Measurements from ENCODE around the gene GID8.

GID8 gene

GRCh38 chr20:62893700-62894099 is 44.2 kb upstream of the GID8 start:
- Histone ChIP-seq H3K36me3 (ENCODE audit: insufficient read depth) (no peaks in the 10 kb centered on the region), H3K27ac (peak overlapping the region; percentile 70), H4K20me1 (ENCODE audit: insufficient read depth) (no peaks in the 10 kb centered on the region), H3K9ac (no peak overlapping the region), H3K4me3 (IDR thresholded peaks at IDR 0.05; ENCODE audit: insufficient read depth, low read depth, low read length) (no peak overlapping the region), H3K4me1 (ENCODE audit: low read depth, poor library complexity, severe bottlenecking) (peaks cover 92% of the 10 kb centered on the region), H3K4me2 (peak overlapping the region; percentile 79), H3K79me2 (ENCODE audit: insufficient read depth, low read depth) (no peaks in the 10 kb centered on the region), H3K27me3 (ENCODE audit: insufficient read depth, low read depth) (no peaks in the 10 kb centered on the region), H2AFZ (ENCODE audit: low read depth) (no peak overlapping the region)
- no peak for TF ChIP-seq CTCF (conservative IDR thresholded peaks at IDR 0.05; ENCODE audit: low read depth, low read length)

- no peak overlapping the region for H3K4me3 ChIP-seq (IDR thresholded peaks at IDR 0.05; ENCODE audit: insufficient read depth, low read depth, low read length)
- H2AFZ ChIP-seq (ENCODE audit: low read depth): no peak overlapping the region
- no peaks in the 10 kb centered on the region for H4K20me1 ChIP-seq (ENCODE audit: insufficient read depth)
- H3K27me3 ChIP-seq (ENCODE audit: insufficient read depth, low read depth): no peaks in the 10 kb centered on the region
- no peak overlapping the region; the same call in 1 of the 2 replicates for H3K27ac ChIP-seq
- no peaks in the 10 kb centered on the region for H3K36me3 ChIP-seq (ENCODE audit: insufficient read depth)
- no peak for TF ChIP-seq CTCF (conservative IDR thresholded peaks at IDR 0.05; ENCODE audit: low read depth, low read length)
- H3K4me2 ChIP-seq: peak overlapping the region; percentile 79; the same call in 1 of the 2 replicates
- H3K9ac ChIP-seq: no peak overlapping the region
- no peaks in the 10 kb centered on the region for H3K79me2 ChIP-seq (ENCODE audit: insufficient read depth, low read depth)
- peaks cover 93% of the 10 kb centered on the region for H3K4me1 ChIP-seq (ENCODE audit: low read depth, poor library complexity, severe bottlenecking)
These were observed 43.7 kb upstream of the GID8 start for GRCh38 chr20:62894261-62894660.

- Histone ChIP-seq H3K4me1 (ENCODE audit: low read depth, poor library complexity, severe bottlenecking) (peaks cover 94% of the 10 kb centered on the region), H3K27me3 (ENCODE audit: insufficient read depth, low read depth) (no peaks in the 10 kb centered on the region), H4K20me1 (ENCODE audit: insufficient read depth) (no peaks in the 10 kb centered on the region), H3K36me3 (ENCODE audit: insufficient read depth) (no peaks in the 10 kb centered on the region), H3K4me3 (IDR thresholded peaks at IDR 0.05; ENCODE audit: insufficient read depth, low read depth, low read length) (no peak overlapping the region), H3K9ac (no peak overlapping the region), H3K27ac (no peak overlapping the region), H3K4me2 (no peak overlapping the region; the same call in 1 of the 2 replicates), H2AFZ (ENCODE audit: low read depth) (no peak overlapping the region), H3K79me2 (ENCODE audit: insufficient read depth, low read depth) (no peaks in the 10 kb centered on the region)
- TF ChIP-seq CTCF (conservative IDR thresholded peaks at IDR 0.05; ENCODE audit: low read depth, low read length): no peak
These were observed 42.4 kb upstream of the GID8 start for GRCh38 chr20:62895539-62895938.

GRCh38 chr20:62896526-62896925 is 41.4 kb upstream of the GID8 start:
- Histone ChIP-seq H3K27me3 (ENCODE audit: insufficient read depth, low read depth) (no peaks in the 10 kb centered on the region), H3K4me3 (IDR thresholded peaks at IDR 0.05; ENCODE audit: insufficient read depth, low read depth, low read length) (no peak overlapping the region), H3K79me2 (ENCODE audit: insufficient read depth, low read depth) (no peaks in the 10 kb centered on the region), H2AFZ (ENCODE audit: low read depth) (no peak overlapping the region), H3K9ac (no peak overlapping the region), H3K4me1 (ENCODE audit: low read depth, poor library complexity, severe bottlenecking) (peaks cover 94% of the 10 kb centered on the region), H3K4me2 (no peak overlapping the region), H3K36me3 (ENCODE audit: insufficient read depth) (no peaks in the 10 kb centered on the region), H3K27ac (no peak overlapping the region), H4K20me1 (ENCODE audit: insufficient read depth) (no peaks in the 10 kb centered on the region)
- no peak for TF ChIP-seq CTCF (conservative IDR thresholded peaks at IDR 0.05; ENCODE audit: low read depth, low read length)
